ENCODE data around the gene PMPCA.

The PMPCA gene

GRCh38 chr9:136374183-136374575 lies 36.3 kb upstream of the PMPCA start:
- DNase-seq, result no peak

GRCh38 chr9:136375096-136375495 lies 35.4 kb upstream of the PMPCA start:
- DNase-seq, result no peak

- no peak for DNase-seq
Measured at GRCh38 chr9:136376457-136376856, 34.0 kb upstream of the PMPCA start.

GRCh38 chr9:136377341-136378169 lies 32.9 kb upstream of the PMPCA start:
- DNase-seq, result no peak

- DNase-seq, result no peak
Measured at GRCh38 chr9:136378170-136379002, 32.1 kb upstream of the PMPCA start.

- no peak for DNase-seq
Measured at GRCh38 chr9:136379003-136379287, 31.5 kb upstream of the PMPCA start.

- no peak for DNase-seq
Measured at GRCh38 chr9:136379401-136379800, 31.1 kb upstream of the PMPCA start.

GRCh38 chr9:136379891-136380290 lies 30.6 kb upstream of the PMPCA start:
- DNase-seq, result no peak

- no peak for DNase-seq
Measured at GRCh38 chr9:136380381-136380780, 30.1 kb upstream of the PMPCA start.

- no peak for DNase-seq
Measured at GRCh38 chr9:136381311-136381710, 29.1 kb upstream of the PMPCA start.

GRCh38 chr9:136381966-136382513 lies 28.4 kb upstream of the PMPCA start:
- DNase-seq, result no peak

- DNase-seq, result no peak
Measured at GRCh38 chr9:136383436-136383835, 27.0 kb upstream of the PMPCA start.

- no peak for DNase-seq
Measured at GRCh38 chr9:136385015-136385414, 25.4 kb upstream of the PMPCA start.

- no peak for DNase-seq
Measured at GRCh38 chr9:136386018-136386417, 24.4 kb upstream of the PMPCA start.

GRCh38 chr9:136387217-136387616 lies 23.2 kb upstream of the PMPCA start:
- DNase-seq, result no peak

- no peak for DNase-seq
Measured at GRCh38 chr9:136389396-136389795, 21.1 kb upstream of the PMPCA start.

- no peak for DNase-seq
Measured at GRCh38 chr9:136391737-136392537, 18.5 kb upstream of the PMPCA start.

- DNase-seq, result no peak
Measured at GRCh38 chr9:136392538-136393449, 17.7 kb upstream of the PMPCA start.

GRCh38 chr9:136393531-136393930 lies 16.9 kb upstream of the PMPCA start:
- no peak for DNase-seq

GRCh38 chr9:136394312-136395019 lies 16.0 kb upstream of the PMPCA start:
- DNase-seq, result no peak

- no peak for DNase-seq
Measured at GRCh38 chr9:136395020-136395340, 15.5 kb upstream of the PMPCA start.

Measured in activated CD4-positive, alpha-beta T cell treated with anti-CD3 and anti-CD28 coated beads, Interleukin-2, Interleukin-6, amounts not matched to agents 100 ng/mL and 50 ng/mL, durations not matched to agents 16 hours and 8 hours (primary cell).